GM12801 (cell line): Measurements from ENCODE around the gene IER3.

ENCODE experiments used
- CTCF ChIP-seq: IDR thresholded peaks from one replicate; pipeline ENCODE4 v1.5.1; 2011; ENCODE audit warnings: control low read depth; ENCODE audit not compliant: insufficient read length; ENCODE audit errors: extremely low read depth

Gene IER3

DNA sequence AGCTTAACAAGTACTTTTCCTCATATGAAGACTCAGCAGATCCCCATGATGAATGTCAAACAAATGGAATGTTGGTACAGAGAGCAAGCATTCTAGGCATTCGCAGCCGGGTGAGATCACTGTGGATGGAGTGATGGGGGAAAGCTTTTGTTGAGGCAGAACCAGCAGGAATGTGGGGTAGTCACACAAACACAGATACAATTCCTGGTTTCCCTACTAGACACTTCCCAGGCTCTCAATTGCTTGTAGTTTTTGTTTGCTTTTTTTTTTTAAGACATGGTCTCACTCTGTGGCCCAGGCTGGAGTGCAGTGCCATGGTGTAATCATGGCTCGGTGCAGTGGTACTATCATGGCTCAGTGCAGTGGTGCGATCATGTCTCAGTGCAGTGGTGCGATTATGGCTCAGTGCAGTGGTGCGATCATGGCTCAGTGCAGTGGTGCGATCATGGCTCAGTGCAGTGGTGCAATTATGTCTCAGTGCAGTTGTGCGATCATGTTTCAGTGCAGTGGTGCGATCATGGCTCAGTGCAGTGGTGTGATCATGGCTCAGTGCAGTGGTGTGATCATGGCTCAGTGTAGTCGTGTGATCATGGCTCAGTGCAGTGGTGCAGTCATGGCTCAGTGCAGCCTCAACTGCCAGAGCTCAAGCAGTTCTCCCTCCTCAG is 15.4 kb upstream of the IER3 start:
- no peak for TF ChIP-seq CTCF

GRCh38 chr6:30757261-30757904 is 13.0 kb upstream of the IER3 start:
- TF ChIP-seq CTCF = no peak

GRCh38 chr6:30754631-30755030 is 10.3 kb upstream of the IER3 start:
- TF ChIP-seq CTCF = no peak

GRCh38 chr6:30752157-30752927 is 8.0 kb upstream of the IER3 start:
- no peak for TF ChIP-seq CTCF

- TF ChIP-seq CTCF = no peak
These were observed 6.0 kb upstream of the IER3 start for GRCh38 chr6:30750379-30750668.

DNA sequence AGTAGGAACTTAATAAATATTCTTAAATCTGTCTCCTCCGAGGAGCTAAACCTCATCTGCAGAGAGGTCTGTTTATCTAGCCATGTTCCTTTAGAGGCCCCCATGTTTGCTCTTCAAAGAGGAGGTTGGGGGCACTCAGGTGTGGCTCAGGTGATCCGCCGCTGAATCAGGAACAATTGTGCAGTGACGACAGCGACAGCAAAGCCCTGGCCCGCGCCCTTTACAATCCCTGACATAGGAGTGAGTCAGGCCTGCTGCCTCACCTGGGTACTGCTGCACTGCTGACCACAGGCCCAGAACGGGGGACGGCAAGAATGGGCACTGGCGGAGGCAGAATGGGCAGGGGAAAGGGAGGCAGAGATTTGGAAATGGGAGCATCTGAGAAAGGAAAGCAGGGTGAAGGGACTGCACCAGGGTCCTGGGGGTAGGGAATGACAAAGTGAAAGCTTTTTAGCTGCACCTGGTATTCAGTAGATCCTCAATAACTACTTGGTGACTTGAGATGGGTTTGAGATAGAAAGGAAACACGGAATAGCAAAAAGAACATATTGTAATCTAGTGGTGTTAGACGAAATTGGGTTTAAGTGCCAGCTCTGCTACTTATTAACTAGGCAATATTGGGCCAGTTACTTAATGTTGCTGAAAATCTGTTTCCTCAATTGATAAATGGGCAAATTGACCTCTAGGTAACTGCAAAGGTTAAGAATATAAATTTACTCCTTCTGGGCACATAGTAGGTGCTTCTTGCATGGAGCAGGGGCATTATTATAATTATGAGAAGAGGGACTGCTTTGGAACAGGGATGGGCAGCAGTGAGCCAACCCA is 5.4 kb upstream of the IER3 start:
- TF ChIP-seq CTCF = no peak
